ENCODE data around the gene GPC1.

The GPC1 gene

GRCh38 chr2:240438810-240439697 lies 3.6 kb downstream of the GPC1 start:
- Histone ChIP-seq H3K9me3 (no peaks in the 10 kb centered on the region), H3K4me1 (peaks cover 10 to 46% (median 38%) of the 10 kb centered on the region in 4 donors), H3K27me3 (no peaks in the 10 kb centered on the region), H3K27ac (no peak overlapping the region), H3K4me3 (peak overlapping the region in 1 of 2 donors; percentile 69), H3K36me3 (peaks cover 0 to under 1% (median 0%) of the 10 kb centered on the region in 3 donors)
- intact Hi-C loops (cut with DNase I; ENCODE audit: low total_unique reads), result loop anchor here (2.0 to 10.0 kb wide), 2 partner anchors 126 to 206 kb away; partner anchors contain the start of genes DUSP28 and RNPEPL1
- no peak for TF ChIP-seq CTCF (IDR thresholded peaks at IDR 0.05)
- DNase-seq, result peak in 1 of 2 donors; percentile 68

- Histone ChIP-seq H3K27me3 (no peaks in the 10 kb centered on the region), H3K27ac (no peak overlapping the region), H3K4me1 (peaks cover 6 to 39% (median 31%) of the 10 kb centered on the region in 4 donors), H3K36me3 (peaks cover 0 to 7% (median 0%) of the 10 kb centered on the region in 3 donors), H3K9me3 (no peaks in the 10 kb centered on the region), H3K4me3 (no peak overlapping the region)
- peak in 1 of 2 donors; percentile 55 for DNase-seq
- no peak for TF ChIP-seq CTCF (IDR thresholded peaks at IDR 0.05)
- intact Hi-C loops (cut with DNase I; ENCODE audit: low total_unique reads), result loop anchor here (2.0 to 10.0 kb wide), 2 partner anchors 125 to 207 kb away; partner anchors contain the start of genes DUSP28 and RNPEPL1
Measured at GRCh38 chr2:240439698-240440151, 4.3 kb downstream of the GPC1 start.

- peaks cover 4 to 36% (median 29%) of the 10 kb centered on the region in 4 donors for H3K4me1 ChIP-seq
- H3K4me3 ChIP-seq, result no peak overlapping the region
- intact Hi-C loops (cut with DNase I; ENCODE audit: low total_unique reads), result no loop called here
- H3K36me3 ChIP-seq, result peaks cover 0 to 12% (median 0%) of the 10 kb centered on the region in 3 donors
- H3K27me3 ChIP-seq, result no peaks in the 10 kb centered on the region
- no peak for DNase-seq
- H3K27ac ChIP-seq, result no peak overlapping the region
- no peak for TF ChIP-seq CTCF (IDR thresholded peaks at IDR 0.05)
- H3K9me3 ChIP-seq, result no peaks in the 10 kb centered on the region
Measured at GRCh38 chr2:240440251-240440650, 4.8 kb downstream of the GPC1 start.

DNA sequence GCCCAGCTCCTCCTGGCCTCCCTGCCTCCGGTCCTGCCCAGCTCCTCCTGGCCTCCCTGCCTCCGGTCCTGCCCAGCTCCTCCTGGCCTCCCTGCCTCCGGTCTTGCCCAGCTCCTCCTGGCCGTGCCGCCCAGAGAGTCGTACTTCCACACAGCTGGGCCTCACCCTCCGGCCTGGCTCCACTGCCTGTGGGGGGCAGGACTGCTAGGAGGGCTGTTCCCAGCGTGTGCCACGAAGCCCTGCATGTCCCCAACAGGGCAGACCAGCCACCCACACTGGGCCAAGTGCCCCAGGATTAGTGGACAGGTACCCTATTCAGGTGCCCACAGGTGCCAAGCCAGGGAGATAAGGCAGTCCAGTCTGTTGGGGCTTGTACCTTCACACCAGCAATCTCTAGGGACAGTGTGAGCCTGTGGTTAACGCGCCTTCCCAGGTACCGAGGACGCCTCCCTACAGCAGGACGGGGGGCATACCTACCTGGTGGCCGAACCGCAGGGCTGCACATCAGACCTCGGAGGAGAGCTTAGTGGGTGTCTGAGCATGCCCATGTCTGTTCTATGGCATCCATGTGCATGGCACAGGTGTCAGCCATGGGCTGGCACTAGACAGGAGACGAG lies 5.3 kb downstream of the GPC1 start:
- no peak for DNase-seq
- no peaks in the 10 kb centered on the region for H3K9me3 ChIP-seq
- H3K4me3 ChIP-seq, result no peak overlapping the region
- no peak for TF ChIP-seq CTCF (IDR thresholded peaks at IDR 0.05)
- intact Hi-C loops (cut with DNase I; ENCODE audit: low total_unique reads), result no loop called here
- H3K27ac ChIP-seq, result no peak overlapping the region
- H3K27me3 ChIP-seq, result no peaks in the 10 kb centered on the region
- peaks cover 4 to 36% (median 29%) of the 10 kb centered on the region in 4 donors for H3K4me1 ChIP-seq
- H3K36me3 ChIP-seq, result peaks cover 0 to 16% (median 0%) of the 10 kb centered on the region in 3 donors

- Histone ChIP-seq H3K36me3 (peaks cover 0 to 23% (median 5%) of the 10 kb centered on the region in 3 donors), H3K9me3 (no peaks in the 10 kb centered on the region), H3K27me3 (no peaks in the 10 kb centered on the region), H3K4me3 (no peak overlapping the region), H3K4me1 (peaks cover 4 to 32% (median 27%) of the 10 kb centered on the region in 4 donors), H3K27ac (no peak overlapping the region)
- DNase-seq, result no peak
- no peak for TF ChIP-seq CTCF (IDR thresholded peaks at IDR 0.05)
- intact Hi-C loops (cut with DNase I; ENCODE audit: low total_unique reads), result no loop called here
Measured at GRCh38 chr2:240441326-240441992, 6.0 kb downstream of the GPC1 start.

Measured in tibial artery (tissue), 4 donors.